Right forelimb (tissue), 1 donor: Measurements from ENCODE around the gene TIGD6.
"Not testable (repeated sequence)": the region's sequence is repeated elsewhere in the genome, so short reads cannot be mapped to it uniquely, and the experiment has no call there.

Source experiments
- DNase-seq: peaks from one replicate; pipeline ENCODE4 v3.0.0-alpha.2; 2018

Gene TIGD6

GRCh38 chr5:150000256-150000989 is at the start of gene TIGD6, which contains the start of gene HMGXB3:
TIGD6 (minus strand) TSS chr5:150000654; CDS start chr5:149996348, 4,306 bp downstream.
HMGXB3 (plus strand) TSS chr5:150000739; CDS start chr5:150004853, 4,114 bp downstream.
- DNase-seq = peak; percentile 95

- no peak for DNase-seq
Measured at GRCh38 chr5:150046031-150046430, 45.6 kb upstream of the TIGD6 start.

- DNase-seq = no peak
Measured at GRCh38 chr5:150045549-150045948, 45.1 kb upstream of the TIGD6 start.

- DNase-seq = no peak
Measured at GRCh38 chr5:150044712-150045111, 44.3 kb upstream of the TIGD6 start.

- no peak for DNase-seq
Measured at GRCh38 chr5:150044329-150044681, 43.9 kb upstream of the TIGD6 start.

GRCh38 chr5:150043657-150044328 is 43.3 kb upstream of the TIGD6 start:
- no peak for DNase-seq

- no peak for DNase-seq
Measured at GRCh38 chr5:150042459-150042858, 42.0 kb upstream of the TIGD6 start.

- DNase-seq = no peak
Measured at GRCh38 chr5:150038547-150038946, 38.1 kb upstream of the TIGD6 start.

GRCh38 chr5:150036513-150036912 is 36.1 kb upstream of the TIGD6 start:
- no peak for DNase-seq

- no peak for DNase-seq
Measured at GRCh38 chr5:150035139-150035895, 34.9 kb upstream of the TIGD6 start.

GRCh38 chr5:150034662-150035061 is 34.2 kb upstream of the TIGD6 start:
- DNase-seq = no peak

GRCh38 chr5:150033334-150033733 is 32.9 kb upstream of the TIGD6 start:
- no peak for DNase-seq

- DNase-seq = not testable (repeated sequence)
Measured at GRCh38 chr5:150028047-150028446, 27.6 kb upstream of the TIGD6 start.

- no peak for DNase-seq
Measured at GRCh38 chr5:150026682-150027172, 26.3 kb upstream of the TIGD6 start.

GRCh38 chr5:150024346-150024984 is 24.0 kb upstream of the TIGD6 start:
- DNase-seq = no peak

- DNase-seq = no peak
Measured at GRCh38 chr5:150023136-150023535, 22.7 kb upstream of the TIGD6 start.

- no peak for DNase-seq
Measured at GRCh38 chr5:150022681-150023080, 22.2 kb upstream of the TIGD6 start.

GRCh38 chr5:150022158-150022531 is 21.7 kb upstream of the TIGD6 start:
- no peak for DNase-seq

- DNase-seq = no peak
Measured at GRCh38 chr5:150021491-150022157, 21.2 kb upstream of the TIGD6 start.

GRCh38 chr5:150020249-150020648 is 19.8 kb upstream of the TIGD6 start:
- no peak for DNase-seq

GRCh38 chr5:150017226-150018005 is 17.0 kb upstream of the TIGD6 start:
- DNase-seq = no peak

- DNase-seq = no peak
Measured at GRCh38 chr5:150016537-150016936, 16.1 kb upstream of the TIGD6 start.
